PC-9 (cell line): ENCODE measurements around the gene RUVBL2. TPM values are rescaled to one million over a fixed set of nuclear protein-coding genes. Genes with fewer than 3 reads are reported as not detected.
"Not testable (repeated sequence)": the region's sequence is repeated elsewhere in the genome, so short reads cannot be mapped to it uniquely, and the experiment has no call there.

Source experiments
- BruUV-seq: library from RNA; stranded (reverse); fragments of 400-500 nt; replicated peaks from 2 replicates; lab custom pipeline; 2021; lab: Mats Ljungman, UMichigan
- CTCF ChIA-PET: fragments of 300-600 bp; sonication (Branson Sonifier 250); formaldehyde crosslinking; loops from one replicate; lab custom pipeline; 2022; ENCODE audit warnings: antibody characterized with exemption; lab: Charles Lee
- POLR2A ChIA-PET: fragments of 300-600 bp; sonication (Branson Sonifier 250); formaldehyde crosslinking; loops from one replicate; lab custom pipeline; 2022; ENCODE audit warnings: antibody characterized with exemption; ENCODE audit not compliant: unreplicated experiment; lab: Charles Lee
- DNase-seq, 2 experiments: peaks; one replicate each; pipeline versions ENCODE4 v3.0.0 to v3.0.0-alpha.2; 2015 to 2022; ENCODE audit warnings: mixed read lengths in 1 of 2
- H2AFZ ChIP-seq: fragments of 200-600 bp; sonication (generic); 2 replicates; pipeline ENCODE4 v1.8.1; 2017; ENCODE audit warnings: antibody characterized with exemption
- H3F3A ChIP-seq: fragments of 200-600 bp; sonication (generic); 2 replicates; pipeline ENCODE4 v1.8.1; 2017; ENCODE audit warnings: antibody characterized with exemption, mild to moderate bottlenecking, low read depth; ENCODE audit not compliant: insufficient read depth
- H3K27ac ChIP-seq: fragments of 200-600 bp; sonication (generic); 2 replicates; pipeline ENCODE4 v1.6.1; 2016; ENCODE audit warnings: mixed run types
- H3K27me3 ChIP-seq: fragments of 200-600 bp; sonication (generic); 2 replicates; pipeline ENCODE4 v1.6.1; 2016; ENCODE audit warnings: low read depth, mixed run types; ENCODE audit not compliant: insufficient read depth
- H3K36me3 ChIP-seq: fragments of 200-600 bp; sonication (generic); 2 replicates; pipeline ENCODE4 v1.6.1; 2016; ENCODE audit warnings: low read depth, mixed run types
- H3K4me1 ChIP-seq: fragments of 200-600 bp; sonication (generic); replicated peaks from 2 replicates; pipeline ENCODE4 v1.6.1; 2016; ENCODE audit warnings: mixed run types; ENCODE audit not compliant: insufficient read depth
- H3K4me2 ChIP-seq: fragments of 200-600 bp; sonication (generic); 2 replicates; pipeline ENCODE4 v1.6.1; 2017; ENCODE audit warnings: mixed run types
- H3K4me3 ChIP-seq: fragments of 200-600 bp; sonication (generic); 2 replicates; pipeline ENCODE4 v1.6.1; 2016; ENCODE audit warnings: mixed run types
- H3K79me2 ChIP-seq: fragments of 200-600 bp; sonication (generic); 2 replicates; pipeline ENCODE4 v1.6.1; 2017; ENCODE audit warnings: low read depth, mixed run types
- H3K9me2 ChIP-seq: fragments of 200-600 bp; sonication (generic); 2 replicates; pipeline ENCODE4 v1.8.1; 2017; ENCODE audit warnings: mild to moderate bottlenecking; ENCODE audit not compliant: insufficient read depth
- H3K9me3 ChIP-seq: fragments of 200-600 bp; sonication (generic); 2 replicates; pipeline ENCODE4 v1.8.1; 2016; ENCODE audit warnings: low read depth; ENCODE audit not compliant: insufficient read depth
- H4K20me1 ChIP-seq: fragments of 200-600 bp; sonication (generic); 2 replicates; pipeline ENCODE4 v1.8.1; 2017; ENCODE audit not compliant: insufficient read depth
- CTCF ChIP-seq: fragments of 200-600 bp; sonication (generic); conservative IDR thresholded peaks from 2 replicates; pipeline ENCODE4 v1.6.1; 2017; ENCODE audit warnings: mixed run types, antibody characterized with exemption, mild to moderate bottlenecking, moderate library complexity
- EZH2 ChIP-seq: fragments of 200-600 bp; sonication (generic); IDR thresholded peaks from 2 replicates; pipeline ENCODE4 v1.8.0; 2017; ENCODE audit warnings: antibody characterized with exemption, low read depth
- intact Hi-C: fragments of 100-400 bp; cut with micrococcal nuclease; formaldehyde crosslinking; loops from one replicate; pipeline ENCODE4 v1.10.0; 2022; ENCODE audit not compliant: unreplicated experiment
- total RNA-seq: library from RNA; stranded (reverse); gene quantifications from 2 replicates; pipeline ENCODE4 v1.2.3, GENCODE V29; 2021

RUVBL2 gene
- total RNA-seq, 1 experiment from 2014 or later = 179 TPM

GRCh38 chr19:49020342-49020741, 26.7 kb downstream of the RUVBL2 start:
- no peak for DNase-seq
- H3K9me3 ChIP-seq = no peaks in the 10 kb centered on the region
- no peaks in the 10 kb centered on the region for H3K79me2 ChIP-seq
- H3K4me2 ChIP-seq = no peak overlapping the region
- CTCF ChIA-PET = interaction anchor here (0.6 kb wide), 1 partner anchor 456 kb away, joined by 3 read pairs; no protein-coding TSS in a partner anchor
- peaks cover 23% of the 10 kb centered on the region for H3F3A ChIP-seq
- no peaks in the 10 kb centered on the region for H4K20me1 ChIP-seq
- POLR2A ChIA-PET = no interaction called here
- intact Hi-C loops = no loop called here
- H2AFZ ChIP-seq = no peak overlapping the region
- no peak for TF ChIP-seq CTCF
- no peak for TF ChIP-seq EZH2
- BruUV-seq = no TSS peak
- H3K27me3 ChIP-seq = no peaks in the 10 kb centered on the region
- 0 out of 2 replicates have a peak, but pooled peaks cover 2% of the 10 kb centered on the region for H3K36me3 ChIP-seq
- peaks cover 9% of the 10 kb centered on the region; the same call in 1 of the 2 replicates for H3K4me1 ChIP-seq
- no peak overlapping the region for H3K4me3 ChIP-seq
- H3K27ac ChIP-seq = no peak overlapping the region
- no peaks in the 10 kb centered on the region for H3K9me2 ChIP-seq

DNA sequence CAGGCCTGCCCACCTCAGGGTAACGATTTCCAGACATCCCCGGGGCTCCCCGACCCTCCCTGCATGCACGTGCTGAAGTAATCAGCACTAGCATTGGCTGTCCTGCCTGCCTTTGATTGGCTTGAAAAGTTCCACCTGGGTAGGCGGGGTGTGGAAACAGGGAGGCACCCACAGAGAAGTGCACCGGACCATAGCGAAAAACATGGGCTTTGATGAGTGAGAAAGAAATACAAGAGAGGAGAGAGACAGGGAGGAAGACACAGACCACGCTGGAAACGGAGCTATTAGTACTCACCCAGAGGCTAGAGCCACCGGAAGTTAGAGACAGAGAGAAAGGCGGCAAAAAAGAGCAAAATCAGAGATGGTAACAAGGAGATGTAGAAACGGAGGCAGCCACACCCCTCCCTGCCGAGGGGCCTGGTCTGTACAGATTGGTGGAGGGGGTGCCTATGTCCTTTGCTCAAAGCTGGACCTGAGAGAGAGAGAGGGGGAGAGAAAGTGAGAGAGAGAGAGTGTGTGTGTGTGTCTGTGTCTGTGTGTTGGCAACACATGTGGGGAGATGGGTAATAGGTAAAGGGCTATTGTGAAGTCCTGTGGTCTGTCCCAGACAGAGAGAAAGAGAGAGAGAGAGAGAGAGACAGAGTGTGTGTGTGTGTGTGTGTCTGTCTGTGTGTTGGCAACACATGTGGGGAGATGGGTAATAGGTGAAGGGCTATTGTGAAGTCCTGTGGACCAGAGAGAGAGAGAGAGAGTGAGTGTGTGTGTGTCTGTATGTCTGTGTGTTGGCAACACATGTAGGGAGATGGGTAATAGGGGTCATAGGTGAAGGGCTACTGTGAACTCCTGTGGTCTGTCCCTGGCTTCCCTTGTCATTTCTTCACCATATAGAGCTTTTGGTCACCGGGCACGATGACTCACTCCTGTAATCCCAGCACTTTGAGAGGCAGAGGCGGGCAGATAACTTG, 27.5 kb downstream of the RUVBL2 start:
- ChIA-PET CTCF (interaction anchor here (0.7 kb wide), 1 partner anchor 97 kb away, joined by 3 read pairs; no protein-coding TSS in a partner anchor), POLR2A (interaction anchor here (0.6 kb wide), 1 partner anchor 106 kb away, joined by 6 read pairs; no protein-coding TSS in a partner anchor)
- Histone ChIP-seq H3K27me3 (no peaks in the 10 kb centered on the region), H3K4me2 (no peak overlapping the region), H3K9me2 (no peaks in the 10 kb centered on the region), H3F3A (peaks cover 18% of the 10 kb centered on the region), H3K9me3 (no peaks in the 10 kb centered on the region), H3K4me1 (peaks cover 9% of the 10 kb centered on the region; the same call in 1 of the 2 replicates), H4K20me1 (no peaks in the 10 kb centered on the region), H3K4me3 (no peak overlapping the region), H3K27ac (no peak overlapping the region), H3K79me2 (no peaks in the 10 kb centered on the region), H3K36me3 (no peaks in the 10 kb centered on the region), H2AFZ (no peak overlapping the region)
- no peak for DNase-seq
- BruUV-seq = no TSS peak
- intact Hi-C loops = no loop called here
- TF ChIP-seq EZH2 (no peak), CTCF (no peak)

DNA sequence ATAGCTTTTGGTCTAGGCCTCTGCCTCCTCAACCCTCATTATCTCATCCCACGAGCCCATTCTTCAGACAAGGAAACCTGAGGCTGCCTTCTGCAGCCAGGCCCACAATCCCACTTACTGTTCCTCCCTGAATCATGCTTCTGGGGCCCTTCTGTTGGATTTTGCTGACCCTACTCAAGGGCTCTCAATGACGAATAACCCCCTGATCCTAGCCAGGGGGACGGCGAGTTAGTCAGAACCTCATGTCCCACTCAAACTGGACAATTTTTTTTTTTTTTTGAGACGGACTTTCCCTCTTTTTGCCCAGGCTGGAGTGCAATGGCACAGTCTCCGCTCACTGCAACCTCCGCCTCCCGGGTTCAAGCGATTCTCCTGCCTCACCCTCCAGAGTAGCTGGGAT, 28.4 kb downstream of the RUVBL2 start:
- peaks cover 18% of the 10 kb centered on the region for H3F3A ChIP-seq
- H4K20me1 ChIP-seq = no peaks in the 10 kb centered on the region
- CTCF ChIA-PET = interaction anchor here (0.7 kb wide), 1 partner anchor 98 kb away, joined by 3 read pairs; no protein-coding TSS in a partner anchor
- H3K9me2 ChIP-seq = no peaks in the 10 kb centered on the region
- BruUV-seq = no TSS peak
- intact Hi-C loops = no loop called here
- DNase-seq = peak in 1 of 2 experiments; percentile 23
- no peak overlapping the region for H2AFZ ChIP-seq
- POLR2A ChIA-PET = interaction anchor here (0.6 kb wide), 1 partner anchor 106 kb away, joined by 6 read pairs; no protein-coding TSS in a partner anchor
- no peak overlapping the region for H3K4me2 ChIP-seq
- peaks cover 9% of the 10 kb centered on the region; the same call in 1 of the 2 replicates for H3K4me1 ChIP-seq
- no peak overlapping the region for H3K4me3 ChIP-seq
- H3K27ac ChIP-seq = no peak overlapping the region
- H3K79me2 ChIP-seq = no peaks in the 10 kb centered on the region
- no peaks in the 10 kb centered on the region for H3K27me3 ChIP-seq
- TF ChIP-seq CTCF (no peak), EZH2 (no peak)
- H3K9me3 ChIP-seq = no peaks in the 10 kb centered on the region
- no peaks in the 10 kb centered on the region for H3K36me3 ChIP-seq

- H3K79me2 ChIP-seq = not testable (repeated sequence)
These were observed 30.5 kb downstream of the RUVBL2 start, which contains the start of gene CGB3 for GRCh38 chr19:49024233-49024632. Gene CGB3, minus strand, starts transcription at chr19:49024333. Its CDS starts 362 bp downstream, at chr19:49023971.

More at GRCh38 chr19:49024233-49024632, 30.5 kb downstream of the RUVBL2 start, which contains the start of gene CGB3:
- H4K20me1 ChIP-seq, H3K9me2 ChIP-seq, H3K4me2 ChIP-seq, H3K27ac ChIP-seq, H3K9me3 ChIP-seq, H3K36me3 ChIP-seq, BruUV-seq, intact Hi-C loops, H3K27me3 ChIP-seq, DNase-seq, H2AFZ ChIP-seq, CTCF ChIA-PET, POLR2A ChIA-PET, H3K4me3 ChIP-seq, H3K4me1 ChIP-seq: not testable (repeated sequence)
- peaks cover 18% of the 10 kb centered on the region for H3F3A ChIP-seq
